Measurements from ENCODE around the gene TMEM231. TPM values are rescaled to one million over a fixed set of nuclear protein-coding genes. Genes with fewer than 3 reads are reported as not detected.
"Not testable (repeated sequence)": the region's sequence is repeated elsewhere in the genome, so short reads cannot be mapped to it uniquely, and the experiment has no call there.

The TMEM231 gene, protein sequence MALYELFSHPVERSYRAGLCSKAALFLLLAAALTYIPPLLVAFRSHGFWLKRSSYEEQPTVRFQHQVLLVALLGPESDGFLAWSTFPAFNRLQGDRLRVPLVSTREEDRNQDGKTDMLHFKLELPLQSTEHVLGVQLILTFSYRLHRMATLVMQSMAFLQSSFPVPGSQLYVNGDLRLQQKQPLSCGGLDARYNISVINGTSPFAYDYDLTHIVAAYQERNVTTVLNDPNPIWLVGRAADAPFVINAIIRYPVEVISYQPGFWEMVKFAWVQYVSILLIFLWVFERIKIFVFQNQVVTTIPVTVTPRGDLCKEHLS
- 10 to 100 TPM; 20.5 to 24.1 (median 22.3) TPM for polyA plus RNA-seq (ENCODE audit: insufficient read length in 4 of 4)

DNA sequence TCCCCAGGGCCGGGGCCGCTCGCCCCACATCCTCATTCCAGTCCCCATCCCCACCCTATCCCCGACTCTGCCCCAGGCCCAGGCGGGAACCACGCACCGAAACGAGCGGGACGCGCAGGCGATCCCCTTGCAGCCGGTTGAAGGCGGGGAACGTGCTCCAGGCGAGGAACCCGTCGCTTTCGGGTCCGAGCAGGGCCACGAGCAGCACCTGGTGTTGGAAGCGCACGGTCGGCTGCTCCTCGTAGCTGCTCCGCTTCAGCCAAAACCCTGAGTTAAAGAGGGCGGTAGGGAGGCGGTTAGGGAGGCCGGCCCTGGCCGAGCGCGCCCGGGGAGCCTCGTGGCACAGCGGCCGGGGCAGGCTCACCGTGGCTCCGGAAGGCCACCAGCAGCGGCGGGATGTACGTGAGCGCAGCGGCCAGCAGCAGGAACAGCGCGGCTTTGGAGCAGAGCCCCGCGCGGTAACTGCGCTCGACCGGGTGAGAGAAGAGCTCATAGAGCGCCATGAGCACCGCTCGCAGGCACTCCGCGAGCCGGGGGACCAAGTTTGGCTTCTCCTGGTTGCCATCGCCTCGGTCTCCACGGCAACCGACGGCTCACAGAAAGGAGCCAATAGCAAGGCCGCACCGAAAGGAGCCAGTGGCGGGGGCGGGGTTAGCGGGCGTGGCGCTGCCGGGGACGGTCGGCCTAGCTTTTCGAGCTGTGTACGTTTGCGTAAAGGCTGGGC is at the start of gene TMEM231:
TSS of gene TMEM231 (minus strand) at position 546 of the 724 bp plus-strand sequence. CDS start at position 503, 43 bp downstream.
- DNase-seq (ENCODE audit: low read depth in 4 of 4, low spot score in 2 of 4): peak; percentile 76 to 92 (median 82)

GRCh38 chr16:75603241-75603640 is 47.2 kb upstream of the TMEM231 start:
- DNase-seq (ENCODE audit: low read depth in 4 of 4, low spot score in 2 of 4): no peak

DNA sequence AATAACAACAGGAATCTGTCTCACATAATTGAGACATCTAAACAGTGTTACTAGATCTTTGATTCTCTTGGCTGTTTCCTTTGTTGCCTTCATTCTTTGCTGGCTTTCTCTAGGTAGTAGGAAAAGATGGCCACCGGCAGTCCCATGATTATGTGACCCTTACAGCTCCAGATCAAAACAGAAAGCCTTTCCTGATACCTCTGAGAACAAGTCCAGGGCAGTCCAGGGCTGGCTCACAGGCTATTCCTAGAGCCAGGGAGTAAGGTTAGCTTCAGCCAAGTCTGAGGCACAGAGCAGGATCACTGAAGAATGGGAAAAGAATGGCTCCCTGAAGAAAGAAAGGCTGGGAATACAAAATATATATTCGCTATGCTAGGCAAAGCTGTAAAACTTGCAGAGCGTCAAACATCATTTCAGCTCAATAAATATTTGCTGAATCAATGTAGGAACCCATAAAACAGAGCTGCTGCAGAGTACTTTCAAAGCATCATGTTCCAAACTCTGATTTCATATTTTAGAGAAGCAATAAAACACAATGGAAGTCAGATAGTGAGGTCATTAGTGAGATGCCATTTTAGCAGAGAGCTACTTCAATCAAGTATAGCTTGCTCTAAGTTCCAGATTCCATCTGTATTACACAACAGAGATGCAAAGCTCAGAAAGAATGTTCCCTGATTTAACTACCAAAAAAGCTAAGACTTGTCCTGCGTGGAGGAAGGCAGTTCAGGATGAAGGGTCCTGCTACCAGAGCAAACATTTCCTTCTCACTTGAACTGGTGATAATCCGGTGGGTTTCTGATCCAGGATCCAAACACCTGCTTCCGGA is 43.6 kb upstream of the TMEM231 start:
- no peak for DNase-seq (ENCODE audit: low read depth in 4 of 4, low spot score in 2 of 4)

DNA sequence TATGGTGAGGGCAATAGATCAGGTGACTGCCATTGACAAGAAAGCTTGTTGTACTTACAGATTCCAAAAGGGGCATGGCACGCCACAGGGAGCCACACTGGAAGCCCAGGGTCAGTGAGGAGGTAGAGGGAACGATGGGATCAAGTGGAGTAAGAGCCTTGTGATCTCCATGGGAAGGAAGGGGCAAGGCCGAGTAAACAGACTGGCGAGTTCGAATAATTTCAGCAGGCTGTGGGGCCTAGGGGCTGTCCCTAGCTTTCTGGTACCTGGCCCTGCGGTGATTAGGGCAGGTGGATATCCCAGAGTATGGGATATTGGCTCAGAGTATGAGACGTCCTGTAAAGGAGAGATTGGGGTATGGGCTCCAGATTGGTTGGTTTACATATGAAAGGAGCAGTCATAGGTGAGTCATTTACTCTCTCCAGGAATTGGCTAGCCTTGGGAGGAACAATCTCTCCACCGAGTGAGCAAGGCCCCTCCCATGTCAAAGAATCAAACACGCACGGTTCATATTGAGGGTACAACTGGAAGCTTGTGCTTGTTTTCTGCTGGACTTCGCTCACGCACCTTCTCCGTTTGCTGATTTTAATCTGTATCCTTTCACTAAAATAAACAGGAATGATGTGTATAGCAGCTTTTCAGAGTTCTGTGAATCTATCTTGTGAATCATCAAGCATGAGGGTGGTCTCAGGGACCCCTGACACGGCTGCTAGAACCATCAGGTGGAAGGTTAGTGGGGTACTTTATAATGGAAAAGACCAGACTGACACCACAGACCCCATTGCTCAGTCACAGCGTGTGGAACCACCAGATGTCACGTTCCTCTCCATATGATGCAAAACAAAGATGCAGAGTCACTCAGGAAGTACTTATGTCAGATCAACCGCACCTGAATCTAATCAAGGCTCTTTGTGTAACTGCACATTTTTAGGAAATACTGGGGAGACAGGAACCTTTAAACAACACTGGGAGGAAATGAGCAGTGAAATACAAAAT is 38.1 kb upstream of the TMEM231 start:
- DNase-seq (ENCODE audit: low read depth in 4 of 4, low spot score in 2 of 4): no peak

DNA sequence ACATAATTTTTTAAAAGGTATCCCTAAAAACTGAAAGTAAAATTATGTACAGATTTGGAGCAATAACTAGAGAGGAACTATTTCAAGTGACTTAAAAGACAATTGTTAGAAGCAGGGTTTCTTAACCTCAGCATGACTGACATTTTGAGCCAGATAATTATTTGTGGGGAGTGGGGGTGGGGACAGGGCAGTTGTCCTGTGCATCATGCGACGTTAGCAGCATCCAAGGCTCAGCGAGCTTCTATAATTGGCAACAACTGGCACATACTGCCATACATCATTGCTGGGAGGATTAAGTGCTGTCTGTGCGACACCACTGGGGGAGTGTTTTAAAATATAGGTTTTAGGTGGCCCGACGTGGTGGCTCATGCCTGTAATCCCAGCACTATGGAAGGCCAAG is 37.3 kb upstream of the TMEM231 start:
- no peak for DNase-seq (ENCODE audit: low read depth in 4 of 4, low spot score in 2 of 4)

DNA sequence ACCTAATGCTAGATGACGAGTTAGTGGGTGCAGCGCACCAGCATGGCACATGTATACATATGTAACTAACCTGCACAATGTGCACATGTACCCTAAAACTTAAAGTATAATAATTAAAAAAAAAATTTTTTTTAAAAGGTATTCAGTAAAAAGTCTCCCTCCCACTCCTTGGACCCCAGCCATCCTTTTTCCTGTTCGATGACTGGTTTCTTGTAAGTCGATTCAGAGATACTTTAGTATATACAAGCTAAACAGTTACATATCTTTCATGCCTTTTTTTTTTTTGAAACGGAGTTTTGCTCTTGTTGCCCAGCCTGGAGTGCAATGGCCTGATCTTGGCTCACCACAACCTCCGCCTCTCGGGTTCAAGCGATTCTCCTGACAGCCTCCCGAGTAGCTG is 35.9 kb upstream of the TMEM231 start:
- DNase-seq (ENCODE audit: low read depth in 4 of 4, low spot score in 2 of 4): not testable (repeated sequence)

GRCh38 chr16:75590920-75591843 is 35.1 kb upstream of the TMEM231 start:
- no peak for DNase-seq (ENCODE audit: low read depth in 4 of 4, low spot score in 2 of 4)

DNA sequence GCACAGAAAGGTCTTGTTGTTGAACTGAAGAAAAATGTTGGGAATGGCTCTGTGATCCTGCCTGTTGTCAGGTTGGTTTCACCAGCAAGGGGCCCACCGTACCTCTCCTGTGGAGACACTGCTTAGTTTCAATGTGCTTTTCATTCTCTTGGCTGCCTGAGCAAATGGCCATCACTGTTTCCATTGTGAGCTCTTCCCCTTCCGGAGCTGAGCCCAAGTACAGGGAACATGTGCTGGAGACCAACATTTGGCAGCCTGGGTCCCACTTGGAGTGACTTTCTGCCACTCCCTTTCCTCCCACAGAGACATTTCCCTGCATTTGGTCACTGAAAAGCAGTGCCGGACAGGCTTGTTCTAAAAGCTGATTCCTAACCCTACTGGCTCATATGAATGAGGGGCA is 33.3 kb upstream of the TMEM231 start:
- DNase-seq (ENCODE audit: low read depth in 4 of 4, low spot score in 2 of 4): no peak

DNA sequence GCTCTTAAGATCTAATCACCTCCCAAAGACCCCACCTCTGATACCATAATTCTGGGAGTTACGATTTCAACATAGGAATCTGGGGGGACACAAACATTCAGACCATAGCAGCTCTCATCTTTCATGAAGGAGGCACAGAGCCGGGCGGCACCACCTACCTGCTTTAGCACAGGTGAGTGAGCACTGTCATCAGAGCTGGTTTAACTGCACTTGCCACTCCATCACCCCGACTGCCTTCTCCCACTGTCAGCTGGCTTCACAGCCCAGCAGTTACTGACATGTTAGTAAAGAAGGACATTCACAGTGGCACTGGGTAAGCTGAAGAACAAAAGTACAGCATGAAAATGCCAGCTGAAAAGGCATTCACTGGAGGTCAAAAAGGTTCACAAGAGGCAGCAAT is 32.7 kb upstream of the TMEM231 start:
- DNase-seq (ENCODE audit: low read depth in 4 of 4, low spot score in 2 of 4): no peak

- DNase-seq (ENCODE audit: low read depth in 4 of 4, low spot score in 2 of 4): no peak
Observed at GRCh38 chr16:75584108-75584507, 28.1 kb upstream of the TMEM231 start.

DNA sequence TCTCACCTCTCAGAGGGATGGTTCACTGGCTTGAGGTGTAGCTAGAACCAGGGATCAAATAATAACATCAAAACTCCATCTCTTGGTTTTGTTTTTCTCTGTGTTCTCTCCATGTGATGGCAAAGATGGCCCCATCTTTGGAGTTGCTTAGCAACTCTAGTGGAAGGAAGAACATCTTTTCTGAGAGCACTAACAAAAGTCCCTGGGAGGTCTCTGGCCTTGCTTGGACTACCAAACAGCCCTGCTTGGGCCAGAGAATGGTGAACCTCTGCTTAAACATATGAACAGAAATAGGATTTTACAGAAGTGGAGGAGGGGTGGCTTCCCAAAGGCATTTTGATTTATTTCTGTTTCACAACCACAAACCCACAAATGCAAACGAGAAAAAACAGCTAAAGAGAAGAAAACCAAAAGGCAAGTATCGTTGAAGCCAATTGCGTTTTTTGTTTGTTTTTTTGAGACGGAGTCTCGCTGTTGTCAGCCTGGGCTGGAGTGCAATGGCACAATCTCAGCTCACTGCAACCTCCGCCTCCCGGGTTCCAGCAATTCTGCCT is 23.3 kb upstream of the TMEM231 start:
- no peak for DNase-seq (ENCODE audit: low read depth in 4 of 4, low spot score in 2 of 4)

DNA sequence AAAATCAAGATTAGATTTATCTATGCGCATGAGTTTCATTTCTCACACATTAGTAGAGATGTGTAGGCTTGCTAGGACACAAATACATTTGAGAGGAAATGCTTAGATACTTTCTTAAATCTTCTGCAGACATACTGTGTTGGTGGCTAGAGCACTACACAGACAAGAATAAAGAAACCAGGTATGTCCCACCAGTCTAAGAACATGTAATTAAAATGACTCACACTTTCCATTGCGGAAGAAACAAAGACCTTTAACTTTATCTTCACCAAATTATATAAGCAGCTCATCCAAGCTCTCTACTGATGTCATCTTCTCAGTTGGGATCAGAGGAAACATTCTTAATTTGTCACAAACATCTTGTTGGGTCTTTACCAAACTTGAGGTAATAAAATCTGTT is 22.7 kb upstream of the TMEM231 start:
- DNase-seq (ENCODE audit: low read depth in 4 of 4, low spot score in 2 of 4): no peak

GRCh38 chr16:75578212-75578611 is 22.2 kb upstream of the TMEM231 start:
- no peak for DNase-seq (ENCODE audit: low read depth in 4 of 4, low spot score in 2 of 4)

DNA sequence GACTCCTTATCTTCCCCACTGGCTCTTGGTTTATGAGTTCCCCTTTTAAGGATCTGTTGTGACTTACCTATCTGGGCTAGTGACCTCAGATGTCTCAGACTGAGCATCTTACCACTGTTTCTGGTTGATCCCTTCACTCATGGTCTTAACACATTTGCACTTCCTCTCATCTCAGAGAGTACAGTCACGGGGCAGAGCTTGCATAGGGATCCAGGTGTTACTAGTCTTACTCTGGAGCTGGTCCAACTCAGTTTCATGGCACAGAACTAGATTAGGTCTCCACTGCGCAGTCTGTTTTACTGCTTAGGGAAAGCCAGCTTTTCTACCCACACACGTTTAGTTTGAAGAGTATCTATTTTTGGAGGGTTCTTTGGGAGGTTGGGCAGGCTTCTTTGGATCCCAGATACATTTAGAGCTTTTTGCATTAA is 20.3 kb upstream of the TMEM231 start:
- DNase-seq (ENCODE audit: low read depth in 4 of 4, low spot score in 2 of 4): no peak

GRCh38 chr16:75575958-75576357 is 19.9 kb upstream of the TMEM231 start:
- DNase-seq (ENCODE audit: low read depth in 4 of 4, low spot score in 2 of 4): no peak

DNA sequence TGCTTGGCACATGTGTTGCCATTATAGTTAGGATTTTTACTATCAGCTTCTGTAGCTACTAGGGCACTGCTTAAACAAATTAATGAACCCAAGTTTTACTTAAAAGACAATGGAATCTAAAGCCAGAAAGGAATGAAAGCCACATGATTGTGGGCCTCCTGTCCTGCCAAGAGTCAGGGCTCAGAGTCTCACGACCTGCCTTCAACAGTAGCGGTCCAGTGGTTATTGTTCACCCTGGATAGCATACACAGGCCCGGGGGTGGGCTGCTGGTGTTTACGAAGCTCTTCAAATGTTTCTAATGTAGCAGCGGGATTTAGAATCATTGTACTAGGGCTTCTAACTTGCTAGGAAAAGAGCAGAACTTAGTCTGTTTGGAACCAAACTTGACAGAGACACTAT is 17.9 kb upstream of the TMEM231 start:
- DNase-seq (ENCODE audit: low read depth in 4 of 4, low spot score in 2 of 4): no peak

GRCh38 chr16:75572864-75573542 is 17.0 kb upstream of the TMEM231 start:
- DNase-seq (ENCODE audit: low read depth in 4 of 4, low spot score in 2 of 4): no peak
